NCI-H2029 (cell line): Measurements from ENCODE around the gene GGNBP2.
"Not testable (repeated sequence)": the region's sequence is repeated elsewhere in the genome, so short reads cannot be mapped to it uniquely, and the experiment has no call there.

Source experiments
- DNase-seq: peaks from one replicate; lab custom pipeline; 2025; lab: John Stamatoyannopoulos, UW

GGNBP2 gene

GRCh38 chr17:36600936-36601302, 56.2 kb downstream of the GGNBP2 start:
- no peak for DNase-seq

GRCh38 chr17:36601303-36602029, 56.7 kb downstream of the GGNBP2 start, which contains the start of gene MRM1:
TSS of gene MRM1 (plus strand) at chr17:36601583. CDS start at chr17:36601811, 228 bp downstream.
- DNase-seq = peak; percentile 68

GRCh38 chr17:36602030-36602748, 57.5 kb downstream of the GGNBP2 start:
- no peak for DNase-seq

GRCh38 chr17:36602924-36603384, 58.2 kb downstream of the GGNBP2 start:
- DNase-seq = peak; percentile 32

GRCh38 chr17:36605028-36605427, 60.3 kb downstream of the GGNBP2 start:
- DNase-seq = not testable (repeated sequence)

GRCh38 chr17:36608280-36608679, 63.6 kb downstream of the GGNBP2 start:
- no peak for DNase-seq

GRCh38 chr17:36608794-36609497, 64.2 kb downstream of the GGNBP2 start:
- DNase-seq = peak; percentile 64

GRCh38 chr17:36609498-36609862, 64.8 kb downstream of the GGNBP2 start:
- DNase-seq = no peak

- no peak for DNase-seq
Observed at GRCh38 chr17:36610474-36610873, 65.8 kb downstream of the GGNBP2 start.

GRCh38 chr17:36611345-36612072, 66.8 kb downstream of the GGNBP2 start:
- no peak for DNase-seq

- DNase-seq = no peak
Observed at GRCh38 chr17:36612323-36612722, 67.6 kb downstream of the GGNBP2 start.

GRCh38 chr17:36613155-36613554, 68.4 kb downstream of the GGNBP2 start:
- no peak for DNase-seq

- DNase-seq = no peak
Observed at GRCh38 chr17:36614081-36614480, 69.4 kb downstream of the GGNBP2 start.

- no peak for DNase-seq
Observed at GRCh38 chr17:36614933-36615332, 70.2 kb downstream of the GGNBP2 start.

GRCh38 chr17:36616061-36617029, 71.6 kb downstream of the GGNBP2 start:
- no peak for DNase-seq

- no peak for DNase-seq
Observed at GRCh38 chr17:36617773-36618172, 73.1 kb downstream of the GGNBP2 start.

GRCh38 chr17:36623281-36623680, 78.6 kb downstream of the GGNBP2 start:
- no peak for DNase-seq

GRCh38 chr17:36625188-36625587, 80.5 kb downstream of the GGNBP2 start:
- no peak for DNase-seq

GRCh38 chr17:36627101-36627500, 82.4 kb downstream of the GGNBP2 start:
- DNase-seq = peak; percentile 14

GRCh38 chr17:36628576-36628975, 83.9 kb downstream of the GGNBP2 start:
- DNase-seq = no peak
